Ramos (cell line): ENCODE data around the gene PCDH7.

Experiments
- in situ Hi-C: fragments of 300-500 bp; cut with MboI; formaldehyde crosslinking; loops from one replicate; pipeline ENCODE4 v1.14.3; 2022; ENCODE audit warnings: low sequenced_read_pairs; ENCODE audit not compliant: unreplicated experiment

PCDH7 gene

DNA sequence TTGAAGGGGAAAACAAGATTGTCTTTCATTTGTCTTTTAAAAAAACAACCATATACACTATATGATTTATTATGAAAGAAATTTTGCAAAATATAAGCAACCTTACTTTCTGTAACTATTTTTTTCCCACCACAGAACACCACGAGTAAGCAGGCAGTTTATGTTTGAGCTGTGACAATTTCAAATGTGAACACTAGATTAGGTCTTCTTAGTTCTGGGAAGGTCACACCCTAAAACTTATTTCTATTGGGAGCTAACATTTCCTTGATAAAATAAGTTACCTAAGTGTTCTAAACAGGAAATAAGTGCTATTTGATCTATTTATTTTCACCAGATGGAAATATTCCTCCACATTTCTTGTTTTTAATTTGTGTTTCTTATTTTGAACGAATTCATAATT, 50.6 kb downstream of the PCDH7 start:
- in situ Hi-C loops: no loop called here

DNA sequence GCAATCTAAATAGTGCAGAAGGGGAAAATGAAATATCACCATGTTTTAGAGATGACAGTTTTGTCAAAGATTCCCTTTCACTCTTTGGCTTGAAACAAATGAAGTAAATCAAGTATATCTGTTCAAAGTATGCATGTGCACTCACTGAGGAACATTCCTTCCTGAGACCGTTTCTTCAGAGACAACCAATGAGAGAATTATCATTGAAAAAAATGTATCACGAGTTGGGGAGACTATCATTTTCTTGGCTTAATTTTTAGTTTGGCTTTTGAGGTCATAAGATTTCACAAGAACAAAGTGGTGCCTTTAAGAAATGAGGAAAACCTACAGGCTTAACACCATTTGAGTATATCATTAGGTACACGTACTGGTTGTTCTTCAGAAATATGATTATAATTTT, 56.3 kb downstream of the PCDH7 start:
- in situ Hi-C loops: no loop called here

DNA sequence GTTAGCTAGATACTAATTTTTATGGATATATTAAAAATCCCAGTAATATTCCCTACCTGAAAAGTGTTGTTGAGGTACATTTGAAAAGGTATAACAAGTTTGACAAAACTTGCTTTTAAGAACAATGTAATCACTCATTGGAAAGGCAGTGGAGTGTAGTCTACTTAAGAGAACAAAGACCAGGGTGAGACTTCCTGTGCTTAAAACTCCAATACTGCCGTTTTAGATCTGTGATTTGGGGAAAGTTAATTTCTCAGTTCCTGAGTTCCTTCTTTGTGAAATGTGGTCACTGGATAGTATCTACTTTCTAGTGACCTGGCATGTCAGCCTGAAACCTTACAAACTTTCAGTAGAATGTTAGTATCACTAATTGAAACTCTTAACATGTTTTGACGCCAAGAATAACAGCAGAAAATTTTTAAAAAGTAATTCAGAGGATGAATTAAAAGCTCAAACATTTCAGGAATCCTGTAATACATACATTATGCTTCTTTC, 56.8 kb downstream of the PCDH7 start:
- in situ Hi-C loops: no loop called here
